ENCODE results near the gene UEVLD.

GRCh38 chr11:18495271-18495670 lies 93.3 kb downstream of the UEVLD start:
- TF ChIP-seq, protein P1, sequence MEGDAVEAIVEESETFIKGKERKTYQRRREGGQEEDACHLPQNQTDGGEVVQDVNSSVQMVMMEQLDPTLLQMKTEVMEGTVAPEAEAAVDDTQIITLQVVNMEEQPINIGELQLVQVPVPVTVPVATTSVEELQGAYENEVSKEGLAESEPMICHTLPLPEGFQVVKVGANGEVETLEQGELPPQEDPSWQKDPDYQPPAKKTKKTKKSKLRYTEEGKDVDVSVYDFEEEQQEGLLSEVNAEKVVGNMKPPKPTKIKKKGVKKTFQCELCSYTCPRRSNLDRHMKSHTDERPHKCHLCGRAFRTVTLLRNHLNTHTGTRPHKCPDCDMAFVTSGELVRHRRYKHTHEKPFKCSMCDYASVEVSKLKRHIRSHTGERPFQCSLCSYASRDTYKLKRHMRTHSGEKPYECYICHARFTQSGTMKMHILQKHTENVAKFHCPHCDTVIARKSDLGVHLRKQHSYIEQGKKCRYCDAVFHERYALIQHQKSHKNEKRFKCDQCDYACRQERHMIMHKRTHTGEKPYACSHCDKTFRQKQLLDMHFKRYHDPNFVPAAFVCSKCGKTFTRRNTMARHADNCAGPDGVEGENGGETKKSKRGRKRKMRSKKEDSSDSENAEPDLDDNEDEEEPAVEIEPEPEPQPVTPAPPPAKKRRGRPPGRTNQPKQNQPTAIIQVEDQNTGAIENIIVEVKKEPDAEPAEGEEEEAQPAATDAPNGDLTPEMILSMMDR (IDR thresholded peaks at IDR 0.05) = no peak
- TF ChIP-seq POLR2AphosphoS5 (IDR thresholded peaks at IDR 0.05) (no peak), POLR2A (IDR thresholded peaks at IDR 0.05) (no peak)
